NCI-H128 (cell line): Measurements from ENCODE around the gene AIG1.
"Not testable (repeated sequence)": the region's sequence is repeated elsewhere in the genome, so short reads cannot be mapped to it uniquely, and the experiment has no call there.

Experiments
- DNase-seq: peaks from one replicate; lab custom pipeline; 2025; ENCODE audit not compliant: unreplicated experiment; lab: John Stamatoyannopoulos, UW

AIG1 gene

GRCh38 chr6:143125864-143126573 lies 65.3 kb downstream of the AIG1 start:
- DNase-seq: no peak

GRCh38 chr6:143126574-143126941 lies 65.9 kb downstream of the AIG1 start:
- no peak for DNase-seq

GRCh38 chr6:143127941-143128680 lies 67.4 kb downstream of the AIG1 start:
- DNase-seq: no peak

- DNase-seq: no peak
These were observed 68.0 kb downstream of the AIG1 start for GRCh38 chr6:143128681-143129015.

GRCh38 chr6:143130928-143131327 lies 70.2 kb downstream of the AIG1 start:
- DNase-seq: no peak

GRCh38 chr6:143135325-143135724 lies 74.6 kb downstream of the AIG1 start:
- DNase-seq: no peak

GRCh38 chr6:143135797-143136561 lies 75.3 kb downstream of the AIG1 start:
- DNase-seq: no peak

GRCh38 chr6:143136647-143137046 lies 76.0 kb downstream of the AIG1 start:
- no peak for DNase-seq

GRCh38 chr6:143139239-143139784 lies 78.6 kb downstream of the AIG1 start:
- DNase-seq: no peak

- not testable (repeated sequence) for DNase-seq
These were observed 79.2 kb downstream of the AIG1 start for GRCh38 chr6:143139884-143140283.

- DNase-seq: no peak
These were observed 80.1 kb downstream of the AIG1 start for GRCh38 chr6:143140767-143141166.

GRCh38 chr6:143141442-143141841 lies 80.8 kb downstream of the AIG1 start:
- DNase-seq: no peak

GRCh38 chr6:143146186-143146851 lies 85.6 kb downstream of the AIG1 start:
- DNase-seq: no peak

- DNase-seq: no peak
These were observed 89.1 kb downstream of the AIG1 start for GRCh38 chr6:143149771-143150170.

- DNase-seq: no peak
These were observed 89.6 kb downstream of the AIG1 start for GRCh38 chr6:143150281-143150680.

GRCh38 chr6:143151381-143151780 lies 90.7 kb downstream of the AIG1 start:
- DNase-seq: no peak

- no peak for DNase-seq
These were observed 95.0 kb downstream of the AIG1 start for GRCh38 chr6:143155681-143156080.

- DNase-seq: no peak
These were observed 96.4 kb downstream of the AIG1 start for GRCh38 chr6:143157131-143157530.

- no peak for DNase-seq
These were observed 97.5 kb downstream of the AIG1 start for GRCh38 chr6:143158113-143158581.

GRCh38 chr6:143159001-143159400 lies 98.3 kb downstream of the AIG1 start:
- no peak for DNase-seq

GRCh38 chr6:143160015-143160414 lies 99.3 kb downstream of the AIG1 start:
- no peak for DNase-seq
